Measurements from ENCODE around the gene SIGLEC14. TPM values are rescaled to one million over a fixed set of nuclear protein-coding genes. Genes with fewer than 3 reads are reported as not detected.

The SIGLEC14 gene
- total RNA-seq, 4 donors from 2014 or later = 0.83 to 2.2 (median 0.98) TPM; not detected in 1

- in situ Hi-C loops (cut with MboI; ENCODE audit: low sequenced_read_pairs in 4 of 4) (no loop called here), intact Hi-C loops (cut with DNase I; ENCODE audit: low total_unique reads) (loop anchor here (10.0 kb wide), 1 partner anchor 323 kb away; the partner anchor contains the start of genes CLDND2 and ETFB)
- Histone ChIP-seq H3K9me3 (no peaks in the 10 kb centered on the region), H3K27ac (peak overlapping the region; percentile 92 to 97 (median 94)), H3K27me3 (peaks cover 0 to 5% (median 0%) of the 10 kb centered on the region in 3 donors), H3K4me3 (peak overlapping the region; percentile 71 to 89 (median 82)), H3K36me3 (no peaks in the 10 kb centered on the region), H3K4me1 (peaks cover 9 to 16% of the 10 kb centered on the region in 2 donors)
- DNase-seq (peak in 1 of 2 donors; percentile 54), ATAC-seq (peak; percentile 18 to 35)
- TF ChIP-seq CTCF (IDR thresholded peaks at IDR 0.05 in 4 of 5, conservative IDR thresholded peaks at IDR 0.05 in 1 of 5) (no peak), POLR2A (IDR thresholded peaks at IDR 0.05) (no peak)
These were observed 41.4 kb upstream of the SIGLEC14 start for GRCh38 chr19:51687791-51688670.

- no peak overlapping the region for H3K4me3 ChIP-seq
- H3K36me3 ChIP-seq = no peaks in the 10 kb centered on the region
- DNase-seq = no peak
- no peak for ATAC-seq
- in situ Hi-C loops (cut with MboI; ENCODE audit: low sequenced_read_pairs in 4 of 4) (no loop called here), intact Hi-C loops (cut with DNase I; ENCODE audit: low total_unique reads) (loop anchor here (10.0 kb wide), 1 partner anchor 321 kb away; the partner anchor contains the start of genes CLDND2 and ETFB)
- H3K27ac ChIP-seq = no peak overlapping the region
- TF ChIP-seq POLR2A (IDR thresholded peaks at IDR 0.05) (no peak), CTCF (IDR thresholded peaks at IDR 0.05 in 4 of 5, conservative IDR thresholded peaks at IDR 0.05 in 1 of 5) (no peak)
- no peaks in the 10 kb centered on the region for H3K9me3 ChIP-seq
- peaks cover 3 to 10% of the 10 kb centered on the region in 2 donors for H3K4me1 ChIP-seq
- H3K27me3 ChIP-seq = peaks cover 0 to 5% (median 0%) of the 10 kb centered on the region in 3 donors
These were observed 39.5 kb upstream of the SIGLEC14 start for GRCh38 chr19:51686171-51686570.

- Histone ChIP-seq H3K27ac (no peak overlapping the region), H3K4me3 (no peak overlapping the region), H3K27me3 (no peaks in the 10 kb centered on the region), H3K4me1 (no peaks in the 10 kb centered on the region), H3K9me3 (no peaks in the 10 kb centered on the region), H3K36me3 (no peaks in the 10 kb centered on the region)
- ATAC-seq (no peak), DNase-seq (no peak)
- TF ChIP-seq POLR2A (IDR thresholded peaks at IDR 0.05) (no peak), CTCF (IDR thresholded peaks at IDR 0.05 in 4 of 5, conservative IDR thresholded peaks at IDR 0.05 in 1 of 5) (no peak)
- in situ Hi-C loops (cut with MboI; ENCODE audit: low sequenced_read_pairs in 4 of 4) = no loop called here
- intact Hi-C loops (cut with DNase I; ENCODE audit: low total_unique reads) = loop anchor here (10.0 kb wide), 1 partner anchor 317 kb away; the partner anchor contains the start of genes CLDND2 and ETFB
These were observed 34.8 kb upstream of the SIGLEC14 start for GRCh38 chr19:51681286-51681941.

GRCh38 chr19:51680474-51680873 lies 33.8 kb upstream of the SIGLEC14 start:
- DNase-seq (no peak), ATAC-seq (no peak)
- no peaks in the 10 kb centered on the region for H3K9me3 ChIP-seq
- H3K4me3 ChIP-seq = no peak overlapping the region
- H3K36me3 ChIP-seq = no peaks in the 10 kb centered on the region
- TF ChIP-seq POLR2A (IDR thresholded peaks at IDR 0.05) (no peak), CTCF (IDR thresholded peaks at IDR 0.05 in 4 of 5, conservative IDR thresholded peaks at IDR 0.05 in 1 of 5) (no peak)
- in situ Hi-C loops (cut with MboI; ENCODE audit: low sequenced_read_pairs in 4 of 4) (no loop called here), intact Hi-C loops (cut with DNase I; ENCODE audit: low total_unique reads) (loop anchor here (10.0 kb wide), 1 partner anchor 316 kb away; the partner anchor contains the start of genes CLDND2 and ETFB)
- no peaks in the 10 kb centered on the region for H3K27me3 ChIP-seq
- H3K27ac ChIP-seq = no peak overlapping the region
- H3K4me1 ChIP-seq = no peaks in the 10 kb centered on the region
